Measurements from ENCODE around the gene GRIK4.
A peak's percentile ranks its signal among the peaks of the same experiment; 100 is the strongest.

Gene GRIK4

GRCh38 chr11:120899720-120900119 lies 388.2 kb downstream of the GRIK4 start:
- TF ChIP-seq TAF1 (IDR thresholded peaks at IDR 0.05; ENCODE audit: borderline replicate concordance, insufficient read depth, low read length): no peak
- TF ChIP-seq FOXP2 (optimal IDR thresholded peaks at IDR 0.05; ENCODE audit: borderline replicate concordance, extremely low read depth, extremely low read length, insufficient read depth): no peak
- TF ChIP-seq SIN3A (IDR thresholded peaks at IDR 0.05; ENCODE audit: borderline replicate concordance, insufficient read depth, low read length): no peak
- TF ChIP-seq REST (IDR thresholded peaks at IDR 0.05; ENCODE audit: insufficient read depth in 1 of 2, low read depth in 2 of 2, low read length in 2 of 2): no peak
- no peak for TF ChIP-seq POLR2AphosphoS5 (IDR thresholded peaks at IDR 0.05; ENCODE audit: low read depth, low read length)

- TF ChIP-seq TAF1 (IDR thresholded peaks at IDR 0.05; ENCODE audit: borderline replicate concordance, insufficient read depth, low read length) (no peak), REST (IDR thresholded peaks at IDR 0.05; ENCODE audit: insufficient read depth in 1 of 2, low read depth in 2 of 2, low read length in 2 of 2) (peak; percentile 42 to 86; a peak in 2 of 4 replicates), SIN3A (IDR thresholded peaks at IDR 0.05; ENCODE audit: borderline replicate concordance, insufficient read depth, low read length) (no peak), FOXP2 (optimal IDR thresholded peaks at IDR 0.05; ENCODE audit: borderline replicate concordance, extremely low read depth, extremely low read length, insufficient read depth) (no peak), POLR2AphosphoS5 (IDR thresholded peaks at IDR 0.05; ENCODE audit: low read depth, low read length) (no peak)
Measured at GRCh38 chr11:120900643-120901042, 389.1 kb downstream of the GRIK4 start.

- no peak for TF ChIP-seq REST (IDR thresholded peaks at IDR 0.05; ENCODE audit: insufficient read depth in 1 of 2, low read depth in 2 of 2, low read length in 2 of 2)
Measured at GRCh38 chr11:120903686-120904085, 392.1 kb downstream of the GRIK4 start.

GRCh38 chr11:120904116-120904515 lies 392.6 kb downstream of the GRIK4 start:
- TF ChIP-seq POLR2AphosphoS5 (IDR thresholded peaks at IDR 0.05; ENCODE audit: low read depth, low read length) (no peak), REST (IDR thresholded peaks at IDR 0.05; ENCODE audit: insufficient read depth in 1 of 2, low read depth in 2 of 2, low read length in 2 of 2) (no peak), SIN3A (IDR thresholded peaks at IDR 0.05; ENCODE audit: borderline replicate concordance, insufficient read depth, low read length) (no peak), FOXP2 (optimal IDR thresholded peaks at IDR 0.05; ENCODE audit: borderline replicate concordance, extremely low read depth, extremely low read length, insufficient read depth) (no peak), TAF1 (IDR thresholded peaks at IDR 0.05; ENCODE audit: borderline replicate concordance, insufficient read depth, low read length) (no peak)

- TF ChIP-seq POLR2AphosphoS5 (IDR thresholded peaks at IDR 0.05; ENCODE audit: low read depth, low read length) (no peak), REST (IDR thresholded peaks at IDR 0.05; ENCODE audit: insufficient read depth in 1 of 2, low read depth in 2 of 2, low read length in 2 of 2) (no peak), FOXP2 (optimal IDR thresholded peaks at IDR 0.05; ENCODE audit: borderline replicate concordance, extremely low read depth, extremely low read length, insufficient read depth) (no peak), TAF1 (IDR thresholded peaks at IDR 0.05; ENCODE audit: borderline replicate concordance, insufficient read depth, low read length) (no peak), SIN3A (IDR thresholded peaks at IDR 0.05; ENCODE audit: borderline replicate concordance, insufficient read depth, low read length) (no peak)
Measured at GRCh38 chr11:120906766-120907165, 395.2 kb downstream of the GRIK4 start.

All from PFSK-1 (cell line).